T-helper 17 cell (primary cell): ENCODE measurements around the gene RENBP. TPM values are rescaled to one million over a fixed set of nuclear protein-coding genes. Genes with fewer than 3 reads are reported as not detected.

ENCODE experiments used
- ATAC-seq: fragments of 150-1000 bp; cut with Tn5 transposase; 2 replicates; pipeline ENCODE4 v1.10.0; 2021; ENCODE audit warnings: mild to moderate bottlenecking, moderate library complexity
- DNase-seq, 3 donors: peaks; one replicate each; pipeline versions ENCODE4 v3.0.0 to v3.0.0-alpha.2; 2020 to 2021
- H3K9me3 ChIP-seq: one replicate; pipeline ENCODE4 v1.7.0; 2013; ENCODE audit warnings: low read length, mild to moderate bottlenecking; ENCODE audit not compliant: control insufficient read depth, poor library complexity, severe bottlenecking
- H3K27ac Mint-ChIP-seq: one replicate; pipeline ENCODE4 v1.8.0; 2022; ENCODE audit warnings: mild to moderate bottlenecking, moderate library complexity, mixed read lengths
- H3K27me3 Mint-ChIP-seq: one replicate; pipeline ENCODE4 v1.8.0; 2022; ENCODE audit warnings: mixed read lengths
- H3K36me3 Mint-ChIP-seq: one replicate; pipeline ENCODE4 v1.8.0; 2022; ENCODE audit warnings: low read depth, mixed read lengths
- H3K4me1 Mint-ChIP-seq: one replicate; pipeline ENCODE4 v1.8.0; 2022; ENCODE audit warnings: mild to moderate bottlenecking, mixed read lengths
- H3K4me3 Mint-ChIP-seq: one replicate; pipeline ENCODE4 v1.8.0; 2022; ENCODE audit warnings: mild to moderate bottlenecking, moderate library complexity, mixed read lengths
- total RNA-seq, 4 donors: library from RNA in 2 of 4; stranded (reverse) in 2 of 4; gene quantifications; one replicate each; pipeline ENCODE4 v1.2.3 and lab custom pipeline; 2022 to 2026

The RENBP gene
- total RNA-seq, 2 donors from 2014 or later: 8.8 to 11.5 TPM

- H3K9me3 ChIP-seq: no peaks in the 10 kb centered on the region
- ATAC-seq: peak; percentile 52
- Mint-ChIP-seq H3K36me3 (no peaks in the 10 kb centered on the region), H3K27me3 (no peaks in the 10 kb centered on the region), H3K27ac (peak overlapping the region; percentile 53), H3K4me3 (peak overlapping the region; percentile 62), H3K4me1 (peaks cover 23% of the 10 kb centered on the region)
- DNase-seq: no peak
These were observed 38.1 kb downstream of the RENBP start for GRCh38 chrX:153906126-153906917.

GRCh38 chrX:153905481-153906095, 38.9 kb downstream of the RENBP start:
- Mint-ChIP-seq H3K4me1 (peaks cover 27% of the 10 kb centered on the region), H3K27ac (peak overlapping the region; percentile 53), H3K27me3 (no peaks in the 10 kb centered on the region), H3K4me3 (peak overlapping the region; percentile 62), H3K36me3 (no peaks in the 10 kb centered on the region)
- ATAC-seq (no peak), DNase-seq (no peak)
- H3K9me3 ChIP-seq: no peaks in the 10 kb centered on the region

DNA sequence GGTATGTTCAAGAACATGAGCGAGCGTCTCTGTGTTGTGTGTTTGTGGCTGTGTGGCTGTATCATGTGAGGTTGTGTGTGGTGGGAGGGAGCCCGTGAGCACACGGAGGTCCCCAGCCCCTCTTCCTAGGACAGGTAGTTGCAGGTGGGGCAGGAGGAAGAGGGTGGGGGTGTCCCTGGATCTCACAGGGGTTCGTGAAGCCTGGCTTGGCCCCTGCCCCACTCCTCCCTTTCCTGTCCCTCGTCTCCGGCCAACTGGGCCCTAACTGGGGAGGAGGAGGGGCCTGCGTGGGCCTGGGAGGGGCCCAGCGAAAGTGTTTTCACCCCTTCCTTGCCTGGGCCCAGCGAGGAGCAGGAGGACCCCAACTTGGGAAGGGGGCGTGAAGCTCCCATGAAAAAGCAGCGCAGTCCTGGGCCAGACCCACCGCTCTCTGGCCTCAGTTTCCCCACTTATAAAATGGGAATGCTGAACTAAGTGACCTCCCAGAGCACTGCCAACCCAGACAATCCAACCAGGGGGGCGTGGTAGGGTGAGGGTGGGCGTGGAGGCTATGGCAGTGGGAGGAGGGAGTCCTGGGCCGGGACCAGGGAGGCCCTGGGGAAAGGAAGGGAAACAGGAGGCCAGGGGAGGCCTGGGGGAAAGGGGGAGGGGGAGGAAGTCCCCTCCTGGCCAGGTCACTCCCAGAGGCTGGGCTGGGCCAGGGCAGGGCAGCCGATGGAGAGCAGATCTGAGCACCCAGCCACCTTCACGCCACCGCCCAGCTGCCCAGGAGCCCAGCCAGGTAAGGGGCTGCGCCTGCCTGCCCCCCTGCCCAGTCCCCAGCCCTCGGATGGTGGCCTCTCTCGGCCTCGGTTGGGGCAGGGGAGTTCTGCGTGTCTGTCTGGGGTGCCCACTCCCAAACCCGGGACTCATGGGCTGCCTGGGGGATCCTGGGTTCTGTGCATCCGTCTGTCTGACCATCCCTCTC, 40.2 kb downstream of the RENBP start, which contains the start of gene AVPR2:
Gene AVPR2, plus strand, starts transcription at position 683 of the 967 bp plus-strand sequence. CDS start 473 bp downstream, outside the sequence.
- ATAC-seq (peak; percentile 35), DNase-seq (no peak)
- no peaks in the 10 kb centered on the region for H3K36me3 Mint-ChIP-seq

DNA sequence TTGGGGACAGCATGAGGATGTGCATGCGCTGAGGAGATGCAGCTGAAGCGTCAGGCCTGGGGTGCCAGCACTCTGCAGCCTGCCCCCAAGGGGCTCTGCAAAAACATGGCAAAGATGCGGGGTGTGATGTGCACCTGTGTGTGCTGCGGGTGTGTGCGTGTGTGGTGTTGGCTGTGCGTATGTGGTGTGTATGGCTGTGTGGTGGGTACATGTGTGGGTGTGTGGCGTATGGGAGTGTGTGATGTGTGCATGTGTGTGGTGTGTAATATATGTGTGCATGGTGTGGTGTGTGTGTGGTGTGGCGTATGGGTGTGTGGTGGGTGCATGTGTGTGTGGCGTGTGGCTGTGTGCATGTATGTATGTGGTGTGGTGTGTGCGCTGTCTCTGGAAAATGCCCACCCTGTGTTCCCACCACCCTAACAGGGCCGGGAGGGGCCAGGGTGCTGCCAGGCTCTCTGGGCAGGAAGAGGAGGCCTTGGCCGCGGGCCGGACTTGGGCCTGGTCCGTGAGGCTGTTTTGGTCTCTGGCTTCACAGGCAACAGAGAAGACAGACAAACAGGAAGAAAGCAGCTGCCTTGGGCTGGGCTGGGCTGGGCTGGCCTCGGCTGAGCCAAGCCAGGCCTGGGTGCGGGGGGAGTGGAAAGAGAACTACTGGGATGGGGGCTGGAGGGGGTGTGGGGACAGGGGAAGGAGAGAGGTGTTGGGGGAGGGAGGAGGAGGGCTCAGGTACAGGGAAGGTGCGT, 41.0 kb downstream of the RENBP start:
- peak overlapping the region; percentile 88 for H3K4me3 Mint-ChIP-seq
- H3K27me3 Mint-ChIP-seq: no peaks in the 10 kb centered on the region
- ATAC-seq (peak; percentile 8), DNase-seq (no peak)
- no peaks in the 10 kb centered on the region for H3K9me3 ChIP-seq
- H3K27ac Mint-ChIP-seq: peak overlapping the region; percentile 83
- H3K36me3 Mint-ChIP-seq: no peaks in the 10 kb centered on the region
- peaks cover 26% of the 10 kb centered on the region for H3K4me1 Mint-ChIP-seq

More for the DNA sequence above, 40.2 kb downstream of the RENBP start, which contains the start of gene AVPR2:
- Mint-ChIP-seq H3K27me3 (no peaks in the 10 kb centered on the region), H3K4me3 (peak within 1 kb of the TSS; percentile 88), H3K27ac (peak within 1 kb of the TSS; percentile 83), H3K4me1 (peaks cover 28% of the 10 kb centered on the region)
- H3K9me3 ChIP-seq: no peaks in the 10 kb centered on the region

DNA sequence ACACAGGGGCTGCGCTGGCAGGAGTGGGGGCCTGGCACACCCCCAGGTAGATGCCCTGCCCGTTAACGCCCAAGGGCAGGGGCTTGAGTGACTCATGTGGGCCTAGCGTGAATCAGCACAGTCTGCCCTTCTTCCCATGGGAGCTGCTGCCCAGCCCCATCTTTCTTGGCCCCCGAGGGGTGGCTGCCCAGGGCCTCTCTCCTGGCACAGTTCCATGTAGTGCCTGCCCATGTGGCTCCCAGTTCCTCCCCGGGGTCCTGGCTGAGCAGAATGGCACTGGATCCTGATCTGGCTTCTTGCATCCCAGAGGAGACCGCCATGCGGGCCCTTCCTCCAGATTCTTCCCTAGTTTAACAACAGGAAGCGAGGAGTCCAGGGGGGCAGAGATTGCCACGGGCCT, 42.1 kb downstream of the RENBP start:
- H3K27ac Mint-ChIP-seq: no peak overlapping the region
- no peak for ATAC-seq
- no peak for DNase-seq
- no peaks in the 10 kb centered on the region for H3K27me3 Mint-ChIP-seq
- peaks cover 26% of the 10 kb centered on the region for H3K4me1 Mint-ChIP-seq
- no peaks in the 10 kb centered on the region for H3K9me3 ChIP-seq
- H3K36me3 Mint-ChIP-seq: no peaks in the 10 kb centered on the region
- no peak overlapping the region for H3K4me3 Mint-ChIP-seq

DNA sequence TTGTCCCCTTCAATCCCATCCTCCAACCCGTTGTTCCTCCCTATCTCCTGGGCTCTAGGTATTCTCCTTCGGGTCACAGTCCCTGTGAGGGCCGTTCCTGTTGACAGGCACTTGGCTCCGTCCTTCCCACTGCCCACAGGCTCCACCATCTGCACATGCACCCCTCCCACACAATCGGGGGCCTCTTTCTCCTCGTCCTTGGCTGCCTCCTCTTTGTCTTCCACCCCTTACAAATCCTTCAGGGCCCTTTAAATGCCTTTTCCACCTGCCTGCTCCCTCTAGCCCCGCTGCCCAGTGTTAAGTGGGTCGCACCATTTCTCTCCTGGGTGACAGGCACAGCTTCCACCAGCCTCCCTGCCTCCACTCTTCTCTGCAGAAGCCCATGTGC, 42.7 kb downstream of the RENBP start:
- peaks cover 26% of the 10 kb centered on the region for H3K4me1 Mint-ChIP-seq
- H3K36me3 Mint-ChIP-seq: no peaks in the 10 kb centered on the region
- DNase-seq (no peak), ATAC-seq (no peak)
- no peak overlapping the region for H3K27ac Mint-ChIP-seq
- H3K9me3 ChIP-seq: no peaks in the 10 kb centered on the region
- H3K27me3 Mint-ChIP-seq: no peaks in the 10 kb centered on the region
- H3K4me3 Mint-ChIP-seq: peak overlapping the region; percentile 68

DNA sequence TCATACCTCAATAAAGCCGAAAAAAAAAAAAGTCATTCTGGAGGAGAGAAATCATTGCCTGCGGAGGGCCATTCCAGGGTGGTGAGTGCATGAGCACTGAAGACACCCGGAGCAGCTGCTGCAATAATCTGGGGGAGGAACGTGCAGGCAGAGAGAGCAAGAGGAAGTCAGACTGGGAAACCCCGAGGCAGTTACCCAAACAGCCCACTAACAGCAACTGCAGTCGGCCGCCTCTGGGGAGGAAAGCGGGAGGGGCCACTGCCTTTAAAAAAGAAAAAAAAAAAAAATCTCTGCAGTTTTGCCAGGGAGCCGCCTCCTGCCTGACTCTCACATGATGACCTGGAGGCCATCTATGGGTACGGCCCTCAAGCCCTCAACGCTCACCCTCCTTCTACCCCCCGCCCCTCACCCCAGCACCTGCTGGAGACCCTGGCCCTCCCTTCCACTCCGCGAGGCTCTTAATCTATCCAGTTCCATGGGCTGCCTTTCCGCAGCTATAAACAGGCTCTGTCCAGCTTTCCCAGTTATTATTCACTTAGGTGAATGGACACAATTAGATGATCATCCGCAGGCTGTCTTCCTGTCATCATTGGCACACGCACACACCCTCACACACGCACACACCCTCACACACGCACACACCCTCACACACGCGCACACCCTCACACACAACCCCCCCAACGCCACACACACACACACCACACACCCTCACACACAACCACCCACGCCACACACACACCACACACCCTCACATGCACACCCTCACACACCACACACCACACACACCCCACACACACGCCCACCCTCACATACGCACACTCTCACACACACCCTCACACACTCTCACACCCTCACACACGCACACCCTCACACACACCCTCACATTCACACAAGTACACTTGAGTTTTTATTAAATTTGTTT, 43.4 kb downstream of the RENBP start:
- no peak overlapping the region for H3K27ac Mint-ChIP-seq
- H3K36me3 Mint-ChIP-seq: no peaks in the 10 kb centered on the region
- peaks cover 26% of the 10 kb centered on the region for H3K4me1 Mint-ChIP-seq
- peak; percentile 31 to 43 (median 35) for DNase-seq
- peak; percentile 96 for ATAC-seq
- no peaks in the 10 kb centered on the region for H3K27me3 Mint-ChIP-seq
- peak overlapping the region; percentile 68 for H3K4me3 Mint-ChIP-seq
- no peaks in the 10 kb centered on the region for H3K9me3 ChIP-seq

GRCh38 chrX:153897899-153898298, 46.5 kb downstream of the RENBP start:
- Mint-ChIP-seq H3K4me3 (no peak overlapping the region), H3K27ac (no peak overlapping the region), H3K36me3 (peaks cover 2% of the 10 kb centered on the region), H3K27me3 (no peaks in the 10 kb centered on the region), H3K4me1 (peaks cover 12% of the 10 kb centered on the region)
- no peaks in the 10 kb centered on the region for H3K9me3 ChIP-seq
- no peak for ATAC-seq
- DNase-seq: no peak

GRCh38 chrX:153889123-153889522, 55.3 kb downstream of the RENBP start:
- H3K9me3 ChIP-seq: no peaks in the 10 kb centered on the region
- peaks cover 5% of the 10 kb centered on the region for H3K4me1 Mint-ChIP-seq
- H3K4me3 Mint-ChIP-seq: no peak overlapping the region
- H3K36me3 Mint-ChIP-seq: no peaks in the 10 kb centered on the region
- DNase-seq (no peak), ATAC-seq (no peak)
- H3K27me3 Mint-ChIP-seq: no peaks in the 10 kb centered on the region
- H3K27ac Mint-ChIP-seq: no peak overlapping the region

DNA sequence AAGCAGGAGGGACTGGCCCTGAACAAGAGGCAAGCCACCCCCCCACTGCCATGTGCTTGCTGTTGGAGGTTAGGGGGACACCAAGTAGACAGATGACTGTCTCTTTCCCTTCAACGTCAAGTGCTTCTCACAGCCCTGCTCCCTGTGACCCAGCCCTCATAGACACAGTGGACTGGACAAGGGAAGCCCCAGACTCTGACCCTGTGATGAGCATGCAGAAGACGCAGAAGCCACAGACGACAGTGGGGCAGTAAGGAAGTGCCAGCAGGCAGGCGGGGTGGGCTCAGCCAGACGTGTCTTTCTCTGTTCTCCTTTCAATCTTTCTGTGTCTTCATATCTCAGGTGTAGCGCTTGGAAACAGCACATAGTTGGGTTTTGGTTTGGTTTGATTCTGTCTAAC, 56.1 kb downstream of the RENBP start:
- no peak overlapping the region for H3K27ac Mint-ChIP-seq
- no peak for DNase-seq
- no peak overlapping the region for H3K4me3 Mint-ChIP-seq
- H3K4me1 Mint-ChIP-seq: peaks cover 5% of the 10 kb centered on the region
- H3K36me3 Mint-ChIP-seq: no peaks in the 10 kb centered on the region
- ATAC-seq: peak; percentile 63
- no peaks in the 10 kb centered on the region for H3K9me3 ChIP-seq
- H3K27me3 Mint-ChIP-seq: no peaks in the 10 kb centered on the region

- Mint-ChIP-seq H3K27ac (no peak overlapping the region), H3K4me1 (peaks cover 6% of the 10 kb centered on the region), H3K27me3 (no peaks in the 10 kb centered on the region), H3K36me3 (no peaks in the 10 kb centered on the region), H3K4me3 (no peak overlapping the region)
- DNase-seq (no peak), ATAC-seq (no peak)
- no peaks in the 10 kb centered on the region for H3K9me3 ChIP-seq
These were observed 57.1 kb downstream of the RENBP start for GRCh38 chrX:153887385-153887784.

GRCh38 chrX:153886915-153887314, 57.5 kb downstream of the RENBP start:
- no peak overlapping the region for H3K27ac Mint-ChIP-seq
- DNase-seq: no peak
- H3K9me3 ChIP-seq: no peaks in the 10 kb centered on the region
- no peak overlapping the region for H3K4me3 Mint-ChIP-seq
- no peak for ATAC-seq
- H3K27me3 Mint-ChIP-seq: no peaks in the 10 kb centered on the region
- peaks cover 8% of the 10 kb centered on the region for H3K4me1 Mint-ChIP-seq
- no peaks in the 10 kb centered on the region for H3K36me3 Mint-ChIP-seq
